ENCODE data around the gene SLC25A1.

DNA sequence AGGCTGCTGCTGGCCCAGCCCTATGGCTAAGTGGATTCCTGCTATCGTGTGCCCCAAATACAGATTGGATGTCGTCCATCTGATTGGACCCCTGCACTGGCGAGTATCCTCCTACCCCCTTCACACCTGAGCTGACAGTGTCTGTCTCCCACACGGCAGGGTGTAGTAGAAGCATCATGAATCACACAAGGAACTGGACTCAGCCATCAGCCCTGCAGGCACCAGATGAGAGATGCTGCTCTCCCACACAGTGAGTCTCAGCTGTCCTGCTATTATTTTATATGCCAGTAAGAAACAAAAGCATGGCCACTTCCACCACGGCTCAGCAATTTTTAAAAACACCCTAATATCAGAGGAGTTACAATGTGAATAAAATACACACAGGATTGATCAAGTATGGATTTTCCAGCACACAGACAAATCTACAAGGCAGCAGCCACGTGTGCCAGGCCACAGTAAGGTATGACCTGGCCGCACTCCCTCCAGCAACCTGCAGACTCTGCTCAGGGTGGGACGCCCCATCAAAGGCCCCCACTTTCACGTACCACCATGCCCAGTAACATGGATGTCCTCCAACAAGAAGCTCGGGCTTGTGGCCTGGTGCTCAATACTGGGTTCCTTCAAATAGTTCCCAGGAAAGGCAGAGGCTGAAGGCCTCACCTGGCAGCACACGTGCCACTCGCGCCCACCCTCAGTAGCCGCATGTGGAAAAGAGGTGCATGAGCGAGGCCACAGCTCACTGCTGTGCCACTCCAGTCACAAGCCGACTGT, 16.4 kb upstream of the SLC25A1 start:
- TF ChIP-seq SRF (IDR thresholded peaks at IDR 0.05; ENCODE audit: low read depth, low read length) (no peak), TCF12 (IDR thresholded peaks at IDR 0.05; ENCODE audit: low read depth, low read length) (no peak), CREB1 (IDR thresholded peaks at IDR 0.05) (no peak), HDAC2 (IDR thresholded peaks at IDR 0.05; ENCODE audit: borderline replicate concordance in 1 of 2, low read depth in 2 of 2, low read length in 2 of 2) (no peak), POLR2A (IDR thresholded peaks at IDR 0.05; ENCODE audit: control extremely low read depth in 1 of 2, low read depth in 2 of 2, low read length in 2 of 2) (no peak)
- TF ChIP-seq, protein P1, sequence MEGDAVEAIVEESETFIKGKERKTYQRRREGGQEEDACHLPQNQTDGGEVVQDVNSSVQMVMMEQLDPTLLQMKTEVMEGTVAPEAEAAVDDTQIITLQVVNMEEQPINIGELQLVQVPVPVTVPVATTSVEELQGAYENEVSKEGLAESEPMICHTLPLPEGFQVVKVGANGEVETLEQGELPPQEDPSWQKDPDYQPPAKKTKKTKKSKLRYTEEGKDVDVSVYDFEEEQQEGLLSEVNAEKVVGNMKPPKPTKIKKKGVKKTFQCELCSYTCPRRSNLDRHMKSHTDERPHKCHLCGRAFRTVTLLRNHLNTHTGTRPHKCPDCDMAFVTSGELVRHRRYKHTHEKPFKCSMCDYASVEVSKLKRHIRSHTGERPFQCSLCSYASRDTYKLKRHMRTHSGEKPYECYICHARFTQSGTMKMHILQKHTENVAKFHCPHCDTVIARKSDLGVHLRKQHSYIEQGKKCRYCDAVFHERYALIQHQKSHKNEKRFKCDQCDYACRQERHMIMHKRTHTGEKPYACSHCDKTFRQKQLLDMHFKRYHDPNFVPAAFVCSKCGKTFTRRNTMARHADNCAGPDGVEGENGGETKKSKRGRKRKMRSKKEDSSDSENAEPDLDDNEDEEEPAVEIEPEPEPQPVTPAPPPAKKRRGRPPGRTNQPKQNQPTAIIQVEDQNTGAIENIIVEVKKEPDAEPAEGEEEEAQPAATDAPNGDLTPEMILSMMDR (IDR thresholded peaks at IDR 0.05; ENCODE audit: control extremely low read depth in 1 of 3, insufficient read depth in 1 of 3, low read depth in 1 of 3, low read length in 3 of 3): no peak
- TF ChIP-seq, protein P2, sequence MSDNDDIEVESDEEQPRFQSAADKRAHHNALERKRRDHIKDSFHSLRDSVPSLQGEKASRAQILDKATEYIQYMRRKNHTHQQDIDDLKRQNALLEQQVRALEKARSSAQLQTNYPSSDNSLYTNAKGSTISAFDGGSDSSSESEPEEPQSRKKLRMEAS (IDR thresholded peaks at IDR 0.05): no peak

All from H1 (cell line).